CD14-positive monocyte (primary cell): ENCODE results near the gene ZIC5. TPM values are rescaled to one million over a fixed set of nuclear protein-coding genes. Genes with fewer than 3 reads are reported as not detected.
A peak's percentile ranks its signal among the peaks of the same experiment; 100 is the strongest.

ENCODE experiments used
- DNase-seq, 3 donors: peaks; one replicate each; pipeline ENCODE4 v3.0.0-alpha.2; 2011 to 2022
- H2AFZ ChIP-seq: 2 replicates; pipeline ENCODE4 v1.6.0; 2012; ENCODE audit warnings: mild to moderate bottlenecking, low read depth, low read length, inconsistent platforms; ENCODE audit not compliant: insufficient read depth, poor library complexity, severe bottlenecking
- H3K27ac ChIP-seq, 2 donors: 1 replicate in 1 of 2; 2 replicates in 1 of 2; pipeline ENCODE4 v1.5.1; 2012 to 2013; ENCODE audit warnings: low read length in 2 of 2, control low read depth in 1 of 2, inconsistent platforms in 1 of 2, low read depth in 1 of 2, mild to moderate bottlenecking in 1 of 2
- H3K27me3 ChIP-seq, 2 donors: one replicate each; pipeline versions ENCODE4 v1.6.0 to v1.6.1; 2011 to 2013; ENCODE audit warnings: low read length in 2 of 2; ENCODE audit not compliant: control insufficient read depth in 2 of 2, insufficient read depth in 2 of 2
- H3K36me3 ChIP-seq, 2 donors: replicated peaks in 1 of 2; 1 replicate in 1 of 2; 2 replicates in 1 of 2; pipeline versions ENCODE4 v1.5.1 to v1.6.1; 2012 to 2013; ENCODE audit warnings: low read length in 2 of 2, control low read depth in 1 of 2, inconsistent platforms in 1 of 2, mild to moderate bottlenecking in 1 of 2; ENCODE audit not compliant: insufficient read depth in 2 of 2, control insufficient read depth in 1 of 2
- H3K4me1 ChIP-seq, 2 donors: 1 replicate in 1 of 2; 2 replicates in 1 of 2; pipeline versions ENCODE4 v1.5.1 to v1.6.1; 2012 to 2013; ENCODE audit warnings: low read length in 2 of 2, control low read depth in 1 of 2, inconsistent platforms in 1 of 2, mild to moderate bottlenecking in 1 of 2, moderate library complexity in 1 of 2; ENCODE audit not compliant: insufficient read depth in 2 of 2, control insufficient read depth in 1 of 2
- H3K4me2 ChIP-seq: replicated peaks from 2 replicates; pipeline ENCODE3; 2012; ENCODE audit warnings: low read length, moderate library complexity, mild to moderate bottlenecking; ENCODE audit not compliant: poor library complexity, severe bottlenecking; ENCODE audit errors: extremely low read depth
- H3K4me3 ChIP-seq, 3 experiments: fragments of 200-600 bp in 1 of 3; sonication (generic) in 1 of 3; replicated peaks in 1 of 3; 1 replicate in 2 of 3; 2 replicates in 1 of 3; pipeline ENCODE4 v1.5.1; 2011 to 2013; ENCODE audit warnings: low read length in 3 of 3, mild to moderate bottlenecking in 3 of 3, control low read depth in 2 of 3, low read depth in 2 of 3, inconsistent platforms in 1 of 3, moderate library complexity in 1 of 3
- H3K79me2 ChIP-seq: 2 replicates; pipeline ENCODE4 v1.6.0; 2012; ENCODE audit warnings: mild to moderate bottlenecking, control low read depth, inconsistent platforms, low read length, moderate library complexity; ENCODE audit not compliant: insufficient read depth
- H3K9ac ChIP-seq: 2 replicates; pipeline ENCODE4 v1.6.0; 2017; ENCODE audit warnings: low read length, mild to moderate bottlenecking; ENCODE audit not compliant: insufficient read depth, poor library complexity, severe bottlenecking
- H3K9me3 ChIP-seq, 2 donors: replicated peaks in 1 of 2; 1 replicate in 1 of 2; 2 replicates in 1 of 2; pipeline versions ENCODE4 v1.5.1 to v1.6.1; 2012 to 2013; ENCODE audit warnings: low read length in 2 of 2, control low read depth in 1 of 2; ENCODE audit not compliant: control insufficient read depth in 1 of 2, insufficient read depth in 1 of 2
- H4K20me1 ChIP-seq: 2 replicates; pipeline ENCODE4 v1.6.0; 2012; ENCODE audit warnings: mild to moderate bottlenecking, low read length, control low read depth, moderate library complexity; ENCODE audit not compliant: insufficient read depth
- H3K27ac Mint-ChIP-seq, 7 donors: one replicate each; pipeline ENCODE4 v1.8.0; 2020; ENCODE audit warnings: mild to moderate bottlenecking in 7 of 7, mixed read lengths in 7 of 7, moderate library complexity in 6 of 7, inconsistent platforms in 2 of 7
- H3K27me3 Mint-ChIP-seq, 3 donors: one replicate each; pipeline ENCODE4 v1.8.0; 2021 to 2022; ENCODE audit warnings: low read depth in 3 of 3, mild to moderate bottlenecking in 3 of 3, mixed read lengths in 3 of 3, moderate library complexity in 3 of 3, inconsistent platforms in 1 of 3
- H3K36me3 Mint-ChIP-seq, 2 donors: one replicate each; pipeline ENCODE4 v1.8.0; 2020; ENCODE audit warnings: mixed read lengths in 2 of 2, inconsistent platforms in 1 of 2, mild to moderate bottlenecking in 1 of 2
- H3K4me1 Mint-ChIP-seq: one replicate; pipeline ENCODE4 v1.8.0; 2020; ENCODE audit warnings: mild to moderate bottlenecking, mixed read lengths
- H3K4me3 Mint-ChIP-seq, 2 donors: one replicate each; pipeline ENCODE4 v1.8.0; 2020; ENCODE audit warnings: mild to moderate bottlenecking in 2 of 2, mixed read lengths in 2 of 2, moderate library complexity in 1 of 2
- H3K9me3 Mint-ChIP-seq, 7 donors: one replicate each; pipeline ENCODE4 v1.8.0; 2020 to 2022; ENCODE audit warnings: mixed read lengths in 7 of 7, mild to moderate bottlenecking in 6 of 7, moderate library complexity in 6 of 7, inconsistent platforms in 2 of 7
- WGBS: methylation state at CpG from one replicate; pipeline ENCODE4 v1.1.5; 2013; ENCODE audit warnings: missing lambda C conversion rate; ENCODE audit not compliant: insufficient coverage; 5-methylcytosine and 5-hydroxymethylcytosine counted together
- intact Hi-C, 2 donors: fragments of 100-400 bp; cut with micrococcal nuclease; formaldehyde crosslinking; loops; one replicate each; pipeline versions ENCODE4 v1.15.0 to v1.15.1; 2023
- polyA plus RNA-seq, 3 donors: library from polyadenylated mRNA; depleted of rRNA in 1 of 3; unstranded in 2 of 3; stranded (reverse) in 1 of 3; fragments of 300-500 nt in 2 of 3; fragments of >200 nt in 1 of 3; fragmentation: Illumina TruSeq in 2 of 3; gene quantifications; 1 replicate in 2 of 3; 2 replicates in 1 of 3; pipeline ENCODE4 v1.2.3, GENCODE V29; 2012 to 2021
- TF ChIP-seq, protein P1 (sequence below): fragments of 200-600 bp; IDR thresholded peaks from one replicate; pipeline ENCODE4 v1.8.0; 2022; ENCODE audit warnings: antibody characterized with exemption, mild to moderate bottlenecking

ZIC5 gene
- polyA plus RNA-seq, 3 donors, result not detected

DNA sequence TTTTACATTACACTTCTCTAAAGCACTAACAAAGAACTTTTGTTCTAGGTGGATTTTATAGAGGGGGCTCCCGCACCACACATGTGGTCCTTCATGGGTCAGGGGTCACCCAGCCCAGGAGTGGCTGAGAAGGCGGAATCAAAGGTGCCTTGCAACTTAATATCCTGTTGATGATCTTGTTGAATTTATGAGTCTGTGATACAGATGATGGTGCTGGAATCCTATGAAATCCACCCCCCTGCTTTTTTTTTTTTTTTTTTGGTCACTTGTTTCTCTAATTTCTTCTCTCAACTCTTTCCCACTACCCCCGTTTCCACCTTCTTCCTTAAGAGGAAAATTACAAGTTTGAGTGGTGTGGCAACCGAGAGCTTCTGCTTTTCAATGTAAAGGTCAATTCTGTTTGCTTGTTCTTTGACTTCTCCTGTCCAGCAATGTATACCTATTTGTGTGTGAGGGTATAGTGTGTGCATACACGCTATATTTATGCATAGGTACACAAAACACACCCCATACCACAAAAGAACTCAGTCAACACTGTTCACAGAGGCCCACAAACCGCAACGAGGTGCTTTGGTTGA lies 5.9 kb upstream of the ZIC5 start:
- Mint-ChIP-seq H3K9me3 (peaks cover 0 to 42% (median 20%) of the 10 kb centered on the region in 7 donors), H3K27ac (peak overlapping the region in 1 of 7 donors; percentile 10)
- WGBS, result no CpG with 5 or more reads among the region's 7 CpGs

DNA sequence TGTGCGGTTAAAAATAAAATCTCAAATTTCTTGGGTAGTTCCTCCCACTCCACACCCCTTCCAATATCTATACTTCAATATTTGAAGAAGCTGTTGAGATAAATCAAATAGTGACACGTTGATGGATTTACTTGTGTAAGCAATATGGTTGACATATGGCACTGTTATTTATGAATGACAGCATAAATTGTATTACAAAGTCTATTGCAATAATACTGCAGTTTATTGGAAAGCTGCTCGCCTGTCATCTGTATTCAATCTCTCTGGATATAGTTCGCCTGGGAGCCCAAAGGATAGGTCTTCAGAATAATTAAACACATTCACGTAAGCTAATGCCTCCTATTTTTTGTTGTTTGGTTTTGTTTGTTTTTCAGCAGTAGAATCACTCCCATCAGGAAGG lies 5.0 kb upstream of the ZIC5 start:
- Histone ChIP-seq H3K27me3 (peaks cover 85 to 92% of the 10 kb centered on the region in 2 donors), H2AFZ (no peak overlapping the region), H4K20me1 (no peaks in the 10 kb centered on the region), H3K9me3 (peaks cover 8 to 78% of the 10 kb centered on the region in 2 donors), H3K27ac (no peak overlapping the region), H3K4me2 (no peak overlapping the region), H3K4me3 (no peak overlapping the region), H3K36me3 (no peaks in the 10 kb centered on the region), H3K79me2 (no peaks in the 10 kb centered on the region), H3K4me1 (peaks cover 23 to 39% of the 10 kb centered on the region in 2 donors), H3K9ac (no peak overlapping the region)
- Mint-ChIP-seq H3K4me3 (peak overlapping the region in 1 of 2 donors; percentile 82), H3K27me3 (peaks cover 86 to 98% (median 91%) of the 10 kb centered on the region in 3 donors), H3K36me3 (peaks cover 0 to 17% of the 10 kb centered on the region in 2 donors), H3K9me3 (peaks cover 0 to 48% (median 25%) of the 10 kb centered on the region in 7 donors), H3K27ac (no peak overlapping the region), H3K4me1 (peaks cover 27% of the 10 kb centered on the region)
- intact Hi-C loops, result no loop called here
- 60% methylated on average over 1 of the region's 5 CpGs for WGBS
- no peak for DNase-seq
- TF ChIP-seq, protein P1, sequence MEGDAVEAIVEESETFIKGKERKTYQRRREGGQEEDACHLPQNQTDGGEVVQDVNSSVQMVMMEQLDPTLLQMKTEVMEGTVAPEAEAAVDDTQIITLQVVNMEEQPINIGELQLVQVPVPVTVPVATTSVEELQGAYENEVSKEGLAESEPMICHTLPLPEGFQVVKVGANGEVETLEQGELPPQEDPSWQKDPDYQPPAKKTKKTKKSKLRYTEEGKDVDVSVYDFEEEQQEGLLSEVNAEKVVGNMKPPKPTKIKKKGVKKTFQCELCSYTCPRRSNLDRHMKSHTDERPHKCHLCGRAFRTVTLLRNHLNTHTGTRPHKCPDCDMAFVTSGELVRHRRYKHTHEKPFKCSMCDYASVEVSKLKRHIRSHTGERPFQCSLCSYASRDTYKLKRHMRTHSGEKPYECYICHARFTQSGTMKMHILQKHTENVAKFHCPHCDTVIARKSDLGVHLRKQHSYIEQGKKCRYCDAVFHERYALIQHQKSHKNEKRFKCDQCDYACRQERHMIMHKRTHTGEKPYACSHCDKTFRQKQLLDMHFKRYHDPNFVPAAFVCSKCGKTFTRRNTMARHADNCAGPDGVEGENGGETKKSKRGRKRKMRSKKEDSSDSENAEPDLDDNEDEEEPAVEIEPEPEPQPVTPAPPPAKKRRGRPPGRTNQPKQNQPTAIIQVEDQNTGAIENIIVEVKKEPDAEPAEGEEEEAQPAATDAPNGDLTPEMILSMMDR, result no peak

More for the DNA sequence above, 5.9 kb upstream of the ZIC5 start:
- peaks cover 24 to 47% of the 10 kb centered on the region in 2 donors for H3K4me1 ChIP-seq
- intact Hi-C loops, result no loop called here
- no peaks in the 10 kb centered on the region for H3K79me2 ChIP-seq
- no peak overlapping the region for H3K27ac ChIP-seq
- no peak overlapping the region for H3K9ac ChIP-seq
- H3K27me3 ChIP-seq, result peaks cover 78 to 85% of the 10 kb centered on the region in 2 donors
- Mint-ChIP-seq H3K4me3 (peak overlapping the region in 1 of 2 donors; percentile 82), H3K36me3 (peaks cover 0 to 16% of the 10 kb centered on the region in 2 donors), H3K4me1 (peaks cover 26% of the 10 kb centered on the region), H3K27me3 (peaks cover 79 to 97% (median 85%) of the 10 kb centered on the region in 3 donors)
- H4K20me1 ChIP-seq, result no peaks in the 10 kb centered on the region
- no peak overlapping the region for H2AFZ ChIP-seq
- no peak overlapping the region for H3K4me3 ChIP-seq
- H3K9me3 ChIP-seq, result peaks cover 6 to 72% of the 10 kb centered on the region in 2 donors
- no peak overlapping the region for H3K4me2 ChIP-seq
- peak in 2 of 3 donors; percentile 25 to 26 for DNase-seq
- TF ChIP-seq, protein P1, result no peak
- no peaks in the 10 kb centered on the region for H3K36me3 ChIP-seq
